GM19324 (cell line): ENCODE data around the gene THSD4.
"Not testable (repeated sequence)": the region's sequence is repeated elsewhere in the genome, so short reads cannot be mapped to it uniquely, and the experiment has no call there.

Source experiments
- ATAC-seq: cut with Tn5 transposase; IDR thresholded peaks from one replicate; pipeline ENCODE4 v1.9.1; 2021; ENCODE audit warnings: mild to moderate bottlenecking, moderate library complexity; ENCODE audit not compliant: unreplicated experiment, low FRiP score

The THSD4 gene

GRCh38 chr15:71118881-71119632, 3.8 kb downstream of the THSD4 start:
- no peak for ATAC-seq

GRCh38 chr15:71120428-71120944, 5.2 kb downstream of the THSD4 start:
- ATAC-seq: no peak

GRCh38 chr15:71121442-71121841, 6.2 kb downstream of the THSD4 start:
- ATAC-seq: no peak

GRCh38 chr15:71124937-71125790, 9.9 kb downstream of the THSD4 start:
- ATAC-seq: no peak

GRCh38 chr15:71125831-71126450, 10.7 kb downstream of the THSD4 start:
- no peak for ATAC-seq

GRCh38 chr15:71127083-71127482, 11.8 kb downstream of the THSD4 start:
- ATAC-seq: no peak

GRCh38 chr15:71128159-71128558, 12.9 kb downstream of the THSD4 start:
- not testable (repeated sequence) for ATAC-seq

- ATAC-seq: no peak
Observed at GRCh38 chr15:71128939-71129562, 13.8 kb downstream of the THSD4 start.

- no peak for ATAC-seq
Observed at GRCh38 chr15:71129669-71130068, 14.4 kb downstream of the THSD4 start.

- no peak for ATAC-seq
Observed at GRCh38 chr15:71131601-71132362, 16.5 kb downstream of the THSD4 start.

GRCh38 chr15:71133747-71134472, 18.6 kb downstream of the THSD4 start:
- ATAC-seq: no peak

GRCh38 chr15:71136159-71136783, 21.0 kb downstream of the THSD4 start:
- ATAC-seq: no peak

- ATAC-seq: no peak
Observed at GRCh38 chr15:71136793-71137518, 21.7 kb downstream of the THSD4 start.

- ATAC-seq: no peak
Observed at GRCh38 chr15:71138473-71138872, 23.2 kb downstream of the THSD4 start.

GRCh38 chr15:71139241-71139640, 24.0 kb downstream of the THSD4 start:
- no peak for ATAC-seq

- no peak for ATAC-seq
Observed at GRCh38 chr15:71141572-71141971, 26.3 kb downstream of the THSD4 start.

GRCh38 chr15:71142780-71143179, 27.5 kb downstream of the THSD4 start:
- ATAC-seq: no peak
